ENCODE measurements around the gene CKAP2L. TPM values are rescaled to one million over a fixed set of nuclear protein-coding genes. Genes with fewer than 3 reads are reported as not detected.
"Not testable (repeated sequence)": the region's sequence is repeated elsewhere in the genome, so short reads cannot be mapped to it uniquely, and the experiment has no call there.

CKAP2L gene
- total RNA-seq, 1 experiment from 2014 or later: 20.7 TPM

DNA sequence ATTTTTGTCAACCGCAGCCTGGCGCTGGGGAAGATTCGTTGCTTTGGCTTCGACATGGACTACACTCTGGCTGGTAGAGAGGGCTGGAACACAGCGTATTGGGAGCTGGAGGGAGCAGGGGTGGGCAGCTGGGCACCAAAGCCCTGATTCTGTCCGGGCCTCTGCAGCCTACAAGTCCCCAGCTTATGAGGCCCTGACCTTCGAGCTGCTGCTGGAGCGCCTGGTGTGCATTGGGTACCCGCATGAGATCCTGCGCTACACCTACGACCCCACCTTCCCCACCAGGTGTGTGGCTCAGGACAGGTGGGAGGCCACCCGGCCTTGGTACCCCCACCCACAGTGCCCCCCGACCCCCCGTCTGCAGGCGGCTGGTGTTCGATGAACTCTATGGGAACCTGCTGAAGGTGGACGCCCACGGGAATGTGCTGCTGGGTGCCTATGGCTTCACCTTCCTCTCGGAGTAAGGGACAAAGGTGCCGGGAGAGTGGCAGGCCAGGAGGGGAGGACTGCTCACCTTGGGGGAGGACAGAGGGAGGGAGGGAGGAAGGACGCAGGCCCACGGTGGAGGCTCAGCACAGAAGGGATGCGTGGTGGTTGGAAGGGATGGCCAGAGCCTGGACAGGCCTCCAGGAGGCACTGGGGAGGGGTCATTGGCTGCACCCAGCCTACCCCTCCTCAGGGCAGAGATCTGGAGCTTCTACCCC, 42.4 kb downstream of the CKAP2L start:
- H3F3A ChIP-seq (ENCODE audit: low read length, unreplicated experiment): no peaks in the 10 kb centered on the region
- H3K4me1 ChIP-seq (ENCODE audit: insufficient read depth, low read length): peaks cover 16% of the 10 kb centered on the region
- H3K4me3 ChIP-seq (ENCODE audit: low read length): no peak overlapping the region
- intact Hi-C loops (cut with micrococcal nuclease): no loop called here
- no peaks in the 10 kb centered on the region for H4K20me1 ChIP-seq (ENCODE audit: low read length)
- H3K9me2 ChIP-seq (replicated peaks; ENCODE audit: low read length): no peaks in the 10 kb centered on the region
- no peaks in the 10 kb centered on the region for H3K36me3 ChIP-seq (ENCODE audit: low read depth, low read length)
- TF ChIP-seq, protein P1, sequence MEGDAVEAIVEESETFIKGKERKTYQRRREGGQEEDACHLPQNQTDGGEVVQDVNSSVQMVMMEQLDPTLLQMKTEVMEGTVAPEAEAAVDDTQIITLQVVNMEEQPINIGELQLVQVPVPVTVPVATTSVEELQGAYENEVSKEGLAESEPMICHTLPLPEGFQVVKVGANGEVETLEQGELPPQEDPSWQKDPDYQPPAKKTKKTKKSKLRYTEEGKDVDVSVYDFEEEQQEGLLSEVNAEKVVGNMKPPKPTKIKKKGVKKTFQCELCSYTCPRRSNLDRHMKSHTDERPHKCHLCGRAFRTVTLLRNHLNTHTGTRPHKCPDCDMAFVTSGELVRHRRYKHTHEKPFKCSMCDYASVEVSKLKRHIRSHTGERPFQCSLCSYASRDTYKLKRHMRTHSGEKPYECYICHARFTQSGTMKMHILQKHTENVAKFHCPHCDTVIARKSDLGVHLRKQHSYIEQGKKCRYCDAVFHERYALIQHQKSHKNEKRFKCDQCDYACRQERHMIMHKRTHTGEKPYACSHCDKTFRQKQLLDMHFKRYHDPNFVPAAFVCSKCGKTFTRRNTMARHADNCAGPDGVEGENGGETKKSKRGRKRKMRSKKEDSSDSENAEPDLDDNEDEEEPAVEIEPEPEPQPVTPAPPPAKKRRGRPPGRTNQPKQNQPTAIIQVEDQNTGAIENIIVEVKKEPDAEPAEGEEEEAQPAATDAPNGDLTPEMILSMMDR (conservative IDR thresholded peaks at IDR 0.05; ENCODE audit: low read depth, low read length): no peak
- TF ChIP-seq EZH2phosphoT487 (IDR thresholded peaks at IDR 0.05; ENCODE audit: borderline replicate concordance, low read length) (no peak), EZH2 (IDR thresholded peaks at IDR 0.05; ENCODE audit: low read length, unreplicated experiment) (no peak)
- H3K9ac ChIP-seq (ENCODE audit: low read length): no peak overlapping the region
- no peak for ATAC-seq
- BruUV-seq (replicated peaks): no TSS peak
- H3K9me3 ChIP-seq (ENCODE audit: low read length): no peaks in the 10 kb centered on the region
- H3K27me3 ChIP-seq (ENCODE audit: low read length): no peaks in the 10 kb centered on the region
- ChIA-PET CTCF (no interaction called here), POLR2A (ENCODE audit: unreplicated experiment) (no interaction called here)
- no peak overlapping the region for H3K27ac ChIP-seq (ENCODE audit: low read length)
- no peak overlapping the region for H2AFZ ChIP-seq (ENCODE audit: low read length)
- no peaks in the 10 kb centered on the region for H3K79me2 ChIP-seq (ENCODE audit: low read length)
- DNase-seq: no peak
- no peak overlapping the region for H3K4me2 ChIP-seq (ENCODE audit: low read length)

DNA sequence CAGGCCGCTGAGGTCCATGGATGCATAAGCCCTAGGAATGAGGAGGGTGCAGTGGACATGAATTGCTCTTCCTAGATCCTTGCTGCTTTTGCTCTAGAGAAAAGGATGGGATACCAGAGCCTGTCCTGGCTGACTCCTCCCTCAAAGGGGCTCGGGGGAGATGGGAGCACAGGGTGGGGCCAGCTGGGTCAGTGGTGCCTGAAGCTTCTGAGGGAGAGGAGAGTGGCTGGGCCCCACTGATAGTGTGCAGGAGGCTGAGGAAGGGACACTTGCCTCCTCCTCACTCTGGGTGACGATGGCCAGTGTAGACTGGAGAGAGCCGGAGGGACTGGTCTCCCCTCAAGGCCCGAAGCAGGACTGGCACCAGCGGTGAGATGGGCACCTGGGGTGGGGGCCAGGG, 43.6 kb downstream of the CKAP2L start, which contains the start of gene NT5DC4:
Gene NT5DC4, plus strand, starts transcription at position 236 of the 400 bp plus-strand sequence. Its CDS starts 60 bp downstream, at position 296.
- ATAC-seq (no peak), DNase-seq (no peak)
- H3F3A ChIP-seq (ENCODE audit: low read length, unreplicated experiment): no peaks in the 10 kb centered on the region
- H3K9ac ChIP-seq (ENCODE audit: low read length): no peak within 1 kb of the TSS
- no peaks in the 10 kb centered on the region for H3K9me2 ChIP-seq (replicated peaks; ENCODE audit: low read length)
- no peak within 1 kb of the TSS for H2AFZ ChIP-seq (ENCODE audit: low read length)
- no peaks in the 10 kb centered on the region for H3K79me2 ChIP-seq (ENCODE audit: low read length)
- H3K36me3 ChIP-seq (ENCODE audit: low read depth, low read length): no peaks in the 10 kb centered on the region
- no peaks in the 10 kb centered on the region for H3K9me3 ChIP-seq (ENCODE audit: low read length)
- ChIA-PET CTCF (no interaction called here), POLR2A (ENCODE audit: unreplicated experiment) (no interaction called here)
- no peak within 1 kb of the TSS for H3K27ac ChIP-seq (ENCODE audit: low read length)
- H3K4me2 ChIP-seq (ENCODE audit: low read length): no peak within 1 kb of the TSS
- no peak within 1 kb of the TSS for H3K4me3 ChIP-seq (ENCODE audit: low read length)
- intact Hi-C loops (cut with micrococcal nuclease): no loop called here
- no peaks in the 10 kb centered on the region for H4K20me1 ChIP-seq (ENCODE audit: low read length)
- no TSS peak for BruUV-seq (replicated peaks)
- no peak for TF ChIP-seq EZH2phosphoT487 (IDR thresholded peaks at IDR 0.05; ENCODE audit: borderline replicate concordance, low read length)
- no peak for TF ChIP-seq EZH2 (IDR thresholded peaks at IDR 0.05; ENCODE audit: low read length, unreplicated experiment)
- TF ChIP-seq, protein P1 (conservative IDR thresholded peaks at IDR 0.05; ENCODE audit: low read depth, low read length): no peak
- no peaks in the 10 kb centered on the region for H3K27me3 ChIP-seq (ENCODE audit: low read length)
- peaks cover 7% of the 10 kb centered on the region for H3K4me1 ChIP-seq (ENCODE audit: insufficient read depth, low read length)

- no peak overlapping the region for H3K4me2 ChIP-seq (ENCODE audit: low read length)
- POLR2A ChIA-PET (ENCODE audit: unreplicated experiment): no interaction called here
- H3K79me2 ChIP-seq (ENCODE audit: low read length): no peaks in the 10 kb centered on the region
- no peaks in the 10 kb centered on the region for H3K36me3 ChIP-seq (ENCODE audit: low read depth, low read length)
- BruUV-seq (replicated peaks): no TSS peak
- no peak overlapping the region for H2AFZ ChIP-seq (ENCODE audit: low read length)
- no peaks in the 10 kb centered on the region for H3K9me3 ChIP-seq (ENCODE audit: low read length)
- no peak overlapping the region for H3K4me3 ChIP-seq (ENCODE audit: low read length)
- no peaks in the 10 kb centered on the region for H3K27me3 ChIP-seq (ENCODE audit: low read length)
- CTCF ChIA-PET: no interaction called here
- H3K9ac ChIP-seq (ENCODE audit: low read length): no peak overlapping the region
- intact Hi-C loops (cut with micrococcal nuclease): no loop called here
- TF ChIP-seq, protein P1 (conservative IDR thresholded peaks at IDR 0.05; ENCODE audit: low read depth, low read length): no peak
- TF ChIP-seq EZH2 (IDR thresholded peaks at IDR 0.05; ENCODE audit: low read length, unreplicated experiment) (no peak), EZH2phosphoT487 (IDR thresholded peaks at IDR 0.05; ENCODE audit: borderline replicate concordance, low read length) (no peak)
- H3K9me2 ChIP-seq (replicated peaks; ENCODE audit: low read length): no peaks in the 10 kb centered on the region
- no peaks in the 10 kb centered on the region for H3F3A ChIP-seq (ENCODE audit: low read length, unreplicated experiment)
- peaks cover 7% of the 10 kb centered on the region; the same call in 1 of the 2 replicates for H3K4me1 ChIP-seq (ENCODE audit: insufficient read depth, low read length)
- no peak overlapping the region for H3K27ac ChIP-seq (ENCODE audit: low read length)
- no peaks in the 10 kb centered on the region for H4K20me1 ChIP-seq (ENCODE audit: low read length)
- DNase-seq (no peak), ATAC-seq (no peak)
These were observed 45.5 kb downstream of the CKAP2L start for GRCh38 chr2:112718863-112719370.

DNA sequence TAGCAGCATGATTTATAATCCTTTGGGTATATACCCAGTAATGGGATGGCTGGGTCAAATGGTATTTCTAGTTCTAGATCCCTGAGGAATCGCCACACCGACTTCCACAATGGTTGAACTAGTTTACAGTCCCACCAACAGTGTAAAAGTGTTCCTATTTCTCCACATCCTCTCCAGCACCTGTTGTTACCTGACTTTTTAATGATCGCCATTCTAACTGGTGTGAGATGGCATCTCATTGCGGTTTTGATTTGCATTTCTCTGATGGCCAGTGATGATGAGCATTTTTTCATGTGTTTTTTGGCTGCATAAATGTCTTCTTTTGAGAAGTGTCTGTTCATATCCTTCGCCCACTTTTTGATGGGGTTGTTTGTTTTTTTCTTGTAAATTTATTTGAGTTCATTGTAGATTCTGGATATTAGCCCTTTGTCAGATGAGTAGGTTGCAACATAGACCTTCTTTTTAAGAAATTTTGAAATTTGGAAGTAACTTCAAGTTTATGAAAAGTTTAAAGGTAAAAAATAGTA, 47.5 kb downstream of the CKAP2L start:
- H3K9me2 ChIP-seq (replicated peaks; ENCODE audit: low read length); H3K9me3 ChIP-seq (ENCODE audit: low read length); H3K27me3 ChIP-seq (ENCODE audit: low read length); H3K4me3 ChIP-seq (ENCODE audit: low read length); POLR2A ChIA-PET (ENCODE audit: unreplicated experiment); H2AFZ ChIP-seq (ENCODE audit: low read length); intact Hi-C loops (cut with micrococcal nuclease); H3K9ac ChIP-seq (ENCODE audit: low read length); CTCF ChIA-PET; BruUV-seq (replicated peaks); H4K20me1 ChIP-seq (ENCODE audit: low read length); H3K79me2 ChIP-seq (ENCODE audit: low read length); H3F3A ChIP-seq (ENCODE audit: low read length, unreplicated experiment); H3K27ac ChIP-seq (ENCODE audit: low read length); ATAC-seq; DNase-seq; H3K36me3 ChIP-seq (ENCODE audit: low read depth, low read length); H3K4me2 ChIP-seq (ENCODE audit: low read length): not testable (repeated sequence)
- H3K4me1 ChIP-seq (ENCODE audit: insufficient read depth, low read length): peaks cover 15% of the 10 kb centered on the region

Data from PC-3 (cell line).